Activated CD4-positive, CD25-positive, alpha-beta regulatory T cell (primary cell): Measurements from ENCODE around the gene TUBB4B.
"Not testable (repeated sequence)": the region's sequence is repeated elsewhere in the genome, so short reads cannot be mapped to it uniquely, and the experiment has no call there.

ENCODE experiments used
- DNase-seq, 4 experiments: peaks; one replicate each; lab custom pipeline; 2025; lab: John Stamatoyannopoulos, UW

TUBB4B gene

GRCh38 chr9:137251490-137252268, 10.6 kb downstream of the TUBB4B start:
- no peak for DNase-seq

- no peak for DNase-seq
These were observed 11.7 kb downstream of the TUBB4B start for GRCh38 chr9:137252555-137253506.

DNA sequence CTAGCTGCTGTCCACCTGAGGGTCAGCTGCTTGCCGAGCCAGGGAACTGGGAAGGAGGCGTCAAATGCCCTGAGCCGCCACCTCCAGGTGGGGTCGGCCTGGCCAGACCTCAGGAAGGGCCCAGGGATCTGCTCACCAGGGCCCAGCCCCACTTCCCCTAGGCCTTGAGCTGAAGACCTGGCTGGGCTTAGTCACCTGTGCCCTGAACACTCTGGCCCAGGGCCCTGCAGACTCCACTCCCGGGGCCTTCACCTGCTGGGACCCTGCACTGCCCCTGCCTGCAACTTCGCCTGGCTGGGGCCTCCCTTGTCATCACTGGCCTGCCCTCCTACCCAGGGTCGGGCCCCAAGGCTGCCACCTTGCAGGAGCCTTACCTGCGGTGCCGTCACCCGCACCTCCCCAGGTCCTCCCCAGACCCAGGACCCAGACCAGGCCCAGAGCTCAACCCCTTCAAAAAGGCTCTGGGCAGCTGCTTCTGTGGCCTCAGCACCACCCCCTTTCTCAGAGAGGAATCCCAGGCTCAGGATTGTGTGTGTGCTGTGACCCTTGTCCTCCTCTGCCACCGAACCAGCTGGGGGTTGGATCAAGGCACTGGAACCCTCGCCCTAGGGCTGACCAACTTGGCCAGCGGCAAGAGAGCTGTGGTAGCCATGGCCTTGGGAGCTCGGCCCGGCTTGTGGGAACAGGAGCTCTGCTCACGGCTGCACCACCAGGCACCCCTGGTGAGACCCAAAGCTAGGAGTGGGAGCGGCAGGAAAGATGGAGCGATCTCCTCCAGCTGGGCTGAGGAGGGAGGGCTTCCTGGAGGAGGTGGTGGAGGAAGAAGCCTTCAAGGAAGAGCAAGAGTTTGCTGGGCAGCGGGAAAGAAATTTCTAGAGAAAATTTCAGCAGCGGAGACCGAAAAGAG, 12.9 kb downstream of the TUBB4B start:
- no peak for DNase-seq

DNA sequence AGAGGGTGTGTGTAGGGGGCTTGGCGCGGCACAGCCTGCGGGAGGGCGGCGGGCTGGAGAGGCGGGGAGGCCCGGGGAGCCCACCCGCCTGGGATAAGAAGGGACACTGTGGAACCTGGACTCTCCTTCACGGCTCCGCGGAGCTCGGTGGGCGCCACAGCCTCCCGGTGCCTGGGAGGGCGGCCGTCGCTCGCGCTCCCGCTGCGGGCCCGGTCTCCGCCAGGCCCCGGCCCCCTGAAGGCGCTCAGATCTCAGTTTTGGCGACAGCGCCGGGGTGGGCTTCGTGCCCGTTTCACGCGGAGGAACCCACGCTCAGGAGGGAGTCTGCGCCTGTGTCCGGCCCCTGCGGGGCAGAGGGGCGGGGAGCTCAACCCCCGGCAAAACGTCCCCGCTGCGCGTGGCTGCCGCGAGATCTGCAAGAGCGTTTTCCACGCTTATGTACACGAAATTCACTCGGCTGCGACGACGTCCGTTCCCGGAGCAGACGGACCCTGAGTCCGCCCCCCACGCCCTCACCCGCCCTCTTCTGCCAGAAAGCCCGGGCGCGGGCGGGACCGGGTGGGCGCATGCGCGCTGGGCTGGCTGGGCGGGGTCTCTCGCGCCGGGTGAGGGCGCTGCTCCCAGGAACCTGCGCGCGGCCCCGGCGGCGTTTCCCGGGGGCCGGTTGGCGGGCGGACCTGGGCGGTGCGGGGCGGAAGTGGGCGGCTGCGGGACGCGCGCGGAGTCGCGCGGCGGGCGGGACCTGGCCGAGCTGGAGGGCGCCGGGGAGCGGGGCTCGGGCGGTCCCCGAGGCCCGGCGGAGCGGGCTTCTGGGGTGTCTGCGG, 13.7 kb downstream of the TUBB4B start, which contains the start of gene NELFB:
Gene NELFB, plus strand, starts transcription at position 704 of the 824 bp plus-strand sequence.
- peak; percentile 93 to 97 (median 95) for DNase-seq

DNA sequence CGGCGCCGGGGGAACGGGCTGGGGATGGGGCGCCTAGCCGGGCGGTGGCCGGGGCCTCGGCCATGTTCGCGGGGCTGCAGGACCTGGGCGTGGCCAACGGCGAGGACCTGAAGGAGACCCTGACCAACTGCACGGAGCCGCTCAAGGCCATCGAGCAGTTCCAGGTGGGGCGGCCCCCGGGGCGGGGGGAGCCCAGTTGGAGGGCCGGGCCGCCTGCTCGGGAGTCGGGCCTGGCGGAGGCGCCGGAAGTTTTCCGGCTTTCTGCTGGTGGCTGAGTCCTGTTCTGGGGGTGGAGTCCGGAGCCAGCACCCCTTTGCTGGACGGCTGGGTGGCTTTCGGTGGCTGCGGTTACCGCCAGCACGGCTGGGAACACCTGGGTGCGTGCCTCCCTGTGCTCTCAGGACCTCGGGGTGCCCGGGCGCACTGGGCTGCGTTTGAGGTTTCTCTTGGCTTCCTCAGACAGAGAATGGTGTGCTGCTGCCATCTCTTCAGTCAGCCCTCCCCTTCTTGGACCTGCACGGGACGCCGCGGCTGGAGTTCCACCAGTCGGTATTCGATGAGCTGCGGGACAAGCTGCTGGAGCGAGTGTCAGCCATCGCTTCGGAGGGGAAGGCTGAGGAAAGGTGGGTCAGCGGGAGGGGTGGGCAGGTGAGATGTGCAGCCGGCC, 14.5 kb downstream of the TUBB4B start:
- DNase-seq = peak in 1 of 4 experiments; percentile 42

DNA sequence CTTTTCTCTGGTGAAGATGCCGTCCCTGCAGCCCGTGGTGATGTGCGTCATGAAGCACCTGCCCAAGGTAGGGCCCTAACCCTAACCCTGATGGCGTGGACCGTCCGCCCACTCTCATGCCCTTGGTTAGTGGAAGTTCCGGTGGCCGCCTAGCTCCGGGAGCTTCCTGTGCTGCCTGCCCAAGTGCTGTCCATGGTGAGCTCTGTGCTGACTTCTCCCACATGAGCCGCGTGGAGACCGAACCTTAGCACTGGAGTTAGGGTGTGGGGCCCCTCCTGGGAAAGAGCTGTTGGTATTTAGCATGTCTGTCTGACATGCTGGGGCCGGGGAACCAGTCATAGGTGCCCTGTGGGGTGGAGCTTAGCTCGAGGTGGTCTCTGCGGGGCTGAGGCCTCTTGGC, 15.3 kb downstream of the TUBB4B start:
- no peak for DNase-seq

- DNase-seq = no peak
These were observed 15.8 kb downstream of the TUBB4B start for GRCh38 chr9:137256856-137257255.

DNA sequence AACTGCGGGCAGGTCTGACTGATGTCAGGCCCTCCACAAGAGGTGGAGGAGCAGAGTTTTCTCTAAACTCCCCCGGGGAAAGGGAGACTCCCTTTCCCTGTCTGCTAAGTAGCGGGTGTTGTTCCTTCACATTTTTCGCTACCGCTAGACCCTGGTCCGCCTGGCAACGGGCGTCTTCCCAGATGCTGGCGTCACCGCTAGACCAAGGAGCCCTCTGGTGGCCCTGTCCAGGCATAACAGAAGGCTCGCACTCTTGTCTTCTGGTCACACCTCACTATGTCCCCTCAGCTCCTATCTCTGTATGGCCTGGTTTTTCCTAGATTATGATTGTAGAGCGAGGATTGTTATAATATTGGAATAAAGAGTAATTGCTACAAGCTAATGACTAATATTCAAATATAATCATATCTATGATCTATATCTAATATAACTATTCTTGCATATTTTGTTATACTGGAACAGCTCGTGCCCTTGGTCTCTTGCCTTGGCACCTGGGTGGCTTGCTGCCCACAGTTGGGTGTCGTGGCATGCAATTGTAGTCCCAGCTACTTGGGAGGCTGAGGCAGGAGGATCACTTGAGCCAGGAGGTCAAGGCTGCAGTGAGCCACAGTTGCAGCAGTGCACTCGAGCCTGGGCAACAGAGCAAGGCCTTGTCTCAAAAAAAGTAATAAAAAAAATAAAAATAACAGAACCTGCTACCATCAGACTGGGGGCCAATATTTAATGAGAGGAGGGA, 21.3 kb downstream of the TUBB4B start:
- DNase-seq = not testable (repeated sequence)

DNA sequence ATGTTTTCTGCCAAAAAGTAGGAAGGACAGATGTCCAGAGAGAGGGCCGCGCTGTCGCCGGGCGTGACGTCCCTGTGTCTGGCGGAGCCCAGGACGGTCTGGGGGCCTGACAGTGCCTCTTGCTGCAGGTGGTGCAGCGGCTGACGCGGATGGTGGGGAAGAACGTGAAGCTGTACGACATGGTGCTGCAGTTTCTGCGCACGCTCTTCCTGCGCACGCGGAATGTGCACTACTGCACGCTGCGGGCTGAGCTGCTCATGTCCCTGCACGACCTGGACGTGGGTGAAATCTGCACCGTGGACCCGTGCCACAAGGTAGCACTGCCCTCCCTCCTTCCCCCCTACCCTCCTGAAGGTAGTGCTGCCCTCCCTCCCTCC, 21.8 kb downstream of the TUBB4B start:
- DNase-seq = no peak

- no peak for DNase-seq
These were observed 22.4 kb downstream of the TUBB4B start for GRCh38 chr9:137263506-137263905.

DNA sequence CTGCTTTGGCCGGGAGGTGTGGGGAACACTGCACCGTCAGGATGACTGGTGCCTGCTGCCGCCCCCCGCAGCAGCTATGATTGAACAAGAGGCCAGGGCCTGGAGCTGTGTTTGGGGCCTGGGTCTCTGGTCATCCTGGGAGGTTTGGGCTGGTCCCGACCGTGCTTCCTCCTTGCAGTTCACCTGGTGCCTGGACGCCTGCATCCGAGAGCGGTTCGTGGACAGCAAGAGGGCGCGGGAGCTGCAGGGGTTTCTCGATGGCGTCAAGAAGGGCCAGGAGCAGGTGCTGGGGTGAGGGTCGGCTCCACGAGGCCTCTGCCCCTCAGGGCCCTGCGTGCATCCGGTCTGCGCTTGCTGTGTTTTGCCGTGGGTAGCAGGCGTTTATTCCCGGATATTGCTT, 23.0 kb downstream of the TUBB4B start:
- no peak for DNase-seq

DNA sequence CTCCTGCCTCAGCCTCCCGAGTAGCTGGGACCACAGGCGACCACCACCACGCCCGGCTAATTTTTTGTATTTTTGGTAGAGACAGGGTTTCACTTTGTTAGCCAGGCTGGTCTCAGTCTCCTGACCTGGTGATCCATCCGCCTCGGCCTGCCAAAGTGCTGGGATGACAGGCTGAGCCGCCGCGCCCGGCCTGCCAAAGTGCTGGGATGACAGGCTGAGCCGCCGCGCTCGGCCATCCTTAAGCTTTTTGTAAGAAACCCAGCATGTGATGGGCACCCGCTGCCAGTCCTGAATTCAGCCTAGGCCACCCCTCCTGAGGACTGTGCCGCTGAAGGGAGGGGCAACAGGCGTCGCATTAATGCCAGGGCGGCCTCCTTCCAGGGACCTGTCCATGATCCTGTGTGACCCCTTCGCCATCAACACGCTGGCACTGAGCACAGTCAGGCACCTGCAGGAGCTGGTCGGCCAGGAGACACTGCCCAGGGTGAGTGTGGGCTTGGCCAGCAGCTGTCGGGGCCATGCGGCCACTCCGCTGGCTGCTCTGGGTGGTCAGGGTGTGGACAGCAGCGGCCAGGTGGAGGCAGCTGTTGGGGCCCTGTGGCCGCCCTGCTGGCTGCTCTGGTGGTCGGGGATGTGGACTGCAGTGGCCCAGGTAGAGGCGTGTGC, 24.5 kb downstream of the TUBB4B start:
- DNase-seq = no peak

DNA sequence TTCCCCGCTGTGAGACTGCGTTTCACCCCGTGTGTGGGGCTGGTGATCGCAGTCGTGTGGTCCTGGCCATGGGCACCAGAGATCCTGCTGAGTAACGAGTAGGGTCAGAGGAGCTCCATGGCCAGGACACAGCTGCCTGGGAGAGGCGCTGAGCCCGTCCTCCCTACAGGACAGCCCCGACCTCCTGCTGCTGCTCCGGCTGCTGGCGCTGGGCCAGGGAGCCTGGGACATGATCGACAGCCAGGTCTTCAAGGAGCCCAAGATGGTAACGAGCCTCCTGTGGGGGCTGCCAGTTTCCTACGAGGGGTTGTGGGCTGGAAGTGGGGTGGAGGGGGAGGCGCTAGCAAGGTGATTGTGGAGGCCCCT, 25.1 kb downstream of the TUBB4B start:
- no peak for DNase-seq

DNA sequence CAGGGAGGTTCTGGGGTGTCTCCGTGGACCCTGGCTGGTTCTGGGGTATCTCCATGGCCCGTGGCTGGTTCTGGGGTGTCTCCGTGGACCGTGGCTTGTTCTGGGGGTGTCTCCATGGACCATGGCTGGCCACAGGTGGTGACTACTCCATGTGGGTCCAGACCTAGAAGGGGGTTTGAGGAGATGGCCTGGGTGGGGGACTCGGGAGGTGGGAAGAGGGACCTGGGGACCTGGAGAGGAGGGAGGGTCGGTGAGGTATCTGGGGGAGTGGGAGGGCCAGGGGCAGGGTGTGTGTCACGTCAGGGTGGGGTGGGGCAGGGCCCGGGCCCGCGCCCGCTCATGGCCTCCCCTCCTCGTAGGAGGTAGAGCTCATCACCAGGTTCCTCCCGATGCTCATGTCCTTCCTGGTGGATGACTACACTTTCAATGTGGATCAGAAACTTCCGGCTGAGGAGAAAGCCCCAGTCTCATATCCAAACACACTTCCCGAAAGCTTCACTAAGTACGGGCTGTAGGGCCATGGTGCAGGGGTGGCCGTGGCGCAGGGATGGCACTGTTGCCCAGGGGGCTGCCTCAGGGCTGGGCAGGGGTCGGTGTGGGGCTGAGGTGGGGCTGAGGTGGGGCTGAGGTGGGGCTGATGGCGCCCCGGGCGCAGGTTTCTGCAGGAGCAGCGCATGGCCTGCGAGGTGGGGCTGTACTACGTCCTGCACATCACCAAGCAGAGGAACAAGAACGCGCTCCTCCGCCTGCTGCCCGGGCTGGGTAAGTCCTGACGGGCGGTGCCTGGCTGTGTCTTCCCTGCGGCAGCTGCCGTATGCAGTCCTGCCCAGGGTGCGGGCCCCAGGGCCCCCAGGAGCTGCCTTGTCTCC, 25.7 kb downstream of the TUBB4B start:
- no peak for DNase-seq

GRCh38 chr9:137267933-137268355, 26.9 kb downstream of the TUBB4B start:
- DNase-seq = no peak

DNA sequence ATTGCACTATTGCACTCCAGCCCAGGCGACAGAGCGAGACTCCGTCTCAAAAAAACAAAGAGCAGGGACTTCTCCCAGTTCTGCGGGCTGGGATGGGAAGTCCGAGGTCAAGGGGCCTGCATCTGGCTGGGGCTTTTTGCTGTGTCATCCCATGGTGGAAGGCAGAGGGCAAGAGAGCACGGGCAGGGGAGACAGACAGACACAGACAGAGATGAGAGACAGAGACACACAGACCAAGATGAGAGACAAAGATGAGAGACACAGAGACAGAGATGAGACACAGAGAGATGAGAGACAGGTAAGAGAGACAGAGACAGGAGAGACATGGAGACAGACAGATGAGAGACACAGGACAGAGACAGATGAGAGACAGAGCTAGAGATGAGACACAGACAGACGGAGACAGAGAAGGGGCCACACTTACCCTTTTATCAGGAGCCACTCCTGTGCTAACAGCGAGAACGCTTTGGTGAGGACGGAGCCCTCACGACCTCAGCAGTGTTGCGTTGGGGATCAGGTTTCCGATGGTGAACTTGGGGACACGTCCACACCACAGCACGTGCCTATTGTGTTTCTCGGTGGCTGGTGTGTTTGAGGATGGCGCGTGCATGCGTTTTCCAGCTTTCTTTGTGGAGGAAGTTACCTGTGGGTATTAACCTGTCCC, 27.6 kb downstream of the TUBB4B start:
- DNase-seq = no peak

- DNase-seq = no peak
These were observed 28.2 kb downstream of the TUBB4B start for GRCh38 chr9:137269231-137269772.
